HCT116 (cell line): Measurements from ENCODE around the gene STK32C. TPM values are rescaled to one million over a fixed set of nuclear protein-coding genes. Genes with fewer than 3 reads are reported as not detected.

Source experiments
- ATAC-seq: fragments of 200-7000 bp; cut with Tn5 transposase; 2 replicates; pipeline ENCODE4 v1.9.1; 2020; ENCODE audit warnings: mild to moderate bottlenecking, moderate library complexity
- BruUV-seq: library from RNA; stranded (reverse); fragments of 400-500 nt; replicated peaks from 2 replicates; lab custom pipeline; 2021; lab: Mats Ljungman, UMichigan
- CTCF ChIA-PET: fragments of 300-600 bp; sonication (Branson Sonifier 250); formaldehyde crosslinking; loops from one replicate; lab custom pipeline; 2021; ENCODE audit warnings: antibody characterized with exemption; lab: Charles Lee
- POLR2A ChIA-PET: fragments of 300-600, 350-600 bp; sonication (Branson Sonifier 250); formaldehyde crosslinking; loops from one replicate; lab custom pipeline; 2021; ENCODE audit warnings: antibody characterized with exemption; lab: Charles Lee
- RAD21 ChIA-PET, 2 experiments: fragments of 300-600 bp; sonication (Branson Sonifier 250); formaldehyde crosslinking; loops; one replicate each; lab custom pipeline; 2023; ENCODE audit warnings: low total read pairs in 2 of 2; ENCODE audit not compliant: uncharacterized antibody in 2 of 2, unreplicated experiment in 2 of 2, low non-redundant PET in 1 of 2; lab: Charles Lee
- DNase-seq: peaks from one replicate; pipeline ENCODE4 v3.0.0-alpha.2; 2010; ENCODE audit warnings: low read depth, low spot score
- H2AFZ ChIP-seq: fragments of 200-600 bp; shearing (Covaris generic), sonication (generic); 2 replicates; pipeline ENCODE4 v1.6.1; 2017; ENCODE audit warnings: low read depth, mixed run types, mixed read lengths, antibody characterized with exemption, low read length; ENCODE audit not compliant: poor library complexity, severe bottlenecking
- H3K27ac ChIP-seq: 2 replicates; pipeline ENCODE4 v1.5.1; 2012; ENCODE audit warnings: low read depth, low read length
- H3K27me3 ChIP-seq: fragments of 200-600 bp; sonication (generic); 2 replicates; pipeline ENCODE4 v1.6.1; 2016; ENCODE audit warnings: mixed run types, low read length, mixed read lengths; ENCODE audit not compliant: insufficient read depth
- H3K36me3 ChIP-seq, 2 experiments: fragments of 200-500 bp in 1 of 2; fragments of 200-600 bp in 1 of 2; sonication (Bioruptor generic) in 1 of 2; sonication (generic) in 1 of 2; 2 replicates each; pipeline versions ENCODE4 v1.5.1 to v1.6.1; 2014 to 2016; ENCODE audit warnings: low read length in 2 of 2, inconsistent platforms in 1 of 2, mixed read lengths in 1 of 2, mixed run types in 1 of 2; ENCODE audit not compliant: insufficient read depth in 2 of 2, control insufficient read depth in 1 of 2
- H3K4me1 ChIP-seq, 2 experiments: fragments of 200-600 bp in 1 of 2; sonication (generic) in 1 of 2; 2 replicates each; pipeline versions ENCODE4 v1.5.1 to v1.6.1; 2012 to 2017; ENCODE audit warnings: low read length in 2 of 2, inconsistent platforms in 1 of 2, mild to moderate bottlenecking in 1 of 2, mixed read lengths in 1 of 2, mixed run types in 1 of 2, moderate library complexity in 1 of 2; ENCODE audit not compliant: insufficient read depth in 2 of 2, control insufficient read depth in 1 of 2
- H3K4me2 ChIP-seq: fragments of 200-600 bp; sonication (generic); 2 replicates; pipeline ENCODE4 v1.6.1; 2017; ENCODE audit warnings: mixed run types, low read length, mixed read lengths
- H3K4me3 ChIP-seq, 2 experiments: fragments of 200-600 bp in 1 of 2; sonication (generic) in 1 of 2; replicated peaks in 1 of 2; 2 replicates each; pipeline ENCODE4 v1.5.1; 2011 to 2016; ENCODE audit warnings: low read length in 2 of 2, control low read depth in 1 of 2, low read depth in 1 of 2, mild to moderate bottlenecking in 1 of 2, mixed read lengths in 1 of 2, mixed run types in 1 of 2
- H3K79me2 ChIP-seq: fragments of 200-600 bp; sonication (generic); 2 replicates; pipeline ENCODE4 v1.6.1; 2017; ENCODE audit warnings: mild to moderate bottlenecking, mixed run types, low read length, moderate library complexity, mixed read lengths; ENCODE audit not compliant: insufficient read depth
- H3K9ac ChIP-seq: fragments of 200-600 bp; sonication (generic); 2 replicates; pipeline ENCODE4 v1.6.1; 2016; ENCODE audit warnings: low read length, mixed read lengths
- H3K9me2 ChIP-seq: fragments of 200-600 bp; sonication (generic), shearing (Covaris generic); 2 replicates; pipeline ENCODE4 v1.6.1; 2017; ENCODE audit warnings: mixed run types, mild to moderate bottlenecking, moderate library complexity; ENCODE audit not compliant: insufficient read depth
- H3K9me3 ChIP-seq, 2 experiments: fragments of 200-500 bp in 1 of 2; fragments of 200-600 bp in 1 of 2; sonication (Bioruptor generic) in 1 of 2; sonication (generic) in 1 of 2; 2 replicates each; pipeline ENCODE4 v1.6.1; 2014 to 2017; ENCODE audit warnings: low read length in 2 of 2, mixed read lengths in 2 of 2, inconsistent platforms in 1 of 2, low read depth in 1 of 2, mild to moderate bottlenecking in 1 of 2, mixed run types in 1 of 2, moderate library complexity in 1 of 2; ENCODE audit not compliant: control insufficient read depth in 1 of 2, insufficient read depth in 1 of 2
- H4K20me1 ChIP-seq: fragments of 200-600 bp; sonication (generic), shearing (Covaris generic); 2 replicates; pipeline ENCODE4 v1.6.1; 2017; ENCODE audit warnings: mixed run types, mild to moderate bottlenecking, moderate library complexity; ENCODE audit not compliant: insufficient read depth
- ATF3 ChIP-seq: IDR thresholded peaks from 2 replicates; pipeline ENCODE4 v1.6.1; 2012
- EGR1 ChIP-seq: IDR thresholded peaks from 2 replicates; pipeline ENCODE4 v1.6.1; 2012; ENCODE audit warnings: low read depth
- EZH2phosphoT487 ChIP-seq: fragments of 200-600 bp; IDR thresholded peaks from 2 replicates; pipeline ENCODE4 v1.6.1; 2018; ENCODE audit warnings: antibody characterized with exemption, borderline replicate concordance
- SRF ChIP-seq: IDR thresholded peaks from 2 replicates; pipeline ENCODE4 v1.6.1; 2012; ENCODE audit warnings: low read depth
- TCF7L2 ChIP-seq: IDR thresholded peaks from 2 replicates; pipeline ENCODE4 v1.7.0; 2011; ENCODE audit warnings: borderline replicate concordance, inconsistent platforms; ENCODE audit not compliant: insufficient read depth, insufficient read length; ENCODE audit errors: extremely low read depth
- ZBTB33 ChIP-seq: IDR thresholded peaks from 2 replicates; pipeline ENCODE4 v1.6.1; 2011; ENCODE audit warnings: mild to moderate bottlenecking, low read length, moderate library complexity; ENCODE audit not compliant: insufficient replicate concordance; ENCODE audit errors: extremely low read depth
- intact Hi-C: fragments of 100-400 bp; cut with micrococcal nuclease; formaldehyde crosslinking; loops from 2 replicates; pipeline ENCODE4 v1.10.0; 2022
- total RNA-seq: library from RNA; stranded (reverse); gene quantifications from one replicate; pipeline ENCODE4 v1.2.1, GENCODE V29; 2021; ENCODE audit not compliant: unreplicated experiment
- TF ChIP-seq, protein P1 (sequence below): IDR thresholded peaks from 2 replicates; pipeline ENCODE4 v1.6.1; 2012

STK32C gene
- total RNA-seq, 1 experiment from 2014 or later: 29.7 TPM

DNA sequence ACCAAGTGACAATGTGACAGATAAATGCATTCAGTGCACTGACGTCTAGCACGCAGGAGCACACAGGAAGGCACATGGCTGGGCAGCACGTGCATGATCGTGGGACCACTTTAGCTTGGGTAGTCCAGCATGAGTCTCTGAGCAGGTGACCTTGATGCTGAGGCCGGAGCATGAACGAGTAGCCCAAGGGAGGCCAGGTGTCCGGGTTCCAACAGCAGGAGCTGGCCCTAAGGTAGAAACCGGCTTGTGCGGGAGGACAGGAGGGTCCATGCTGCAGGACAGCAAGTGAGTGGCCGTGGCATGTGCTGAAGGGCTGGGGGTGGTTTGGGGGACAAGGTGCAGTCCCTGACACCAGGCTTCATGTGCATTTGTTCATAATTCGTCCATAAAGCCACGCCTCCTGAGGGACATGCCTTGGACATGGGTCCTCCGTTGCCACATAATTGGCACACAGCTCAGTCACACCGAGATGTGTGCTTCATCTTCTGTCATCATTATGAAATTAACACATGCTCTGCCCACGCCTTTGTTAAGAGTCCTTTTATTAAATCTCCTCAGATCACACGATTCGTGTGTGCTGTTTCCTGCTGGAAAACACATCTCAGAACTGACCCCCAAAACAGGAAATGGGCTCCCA lies 3.1 kb upstream of the STK32C start:
- ATAC-seq (no peak), DNase-seq (no peak)
- Histone ChIP-seq H3K9me2 (no peaks in the 10 kb centered on the region), H3K36me3 (no peaks in the 10 kb centered on the region), H3K79me2 (no peaks in the 10 kb centered on the region), H3K27ac (no peak overlapping the region; the same call in 1 of the 2 replicates), H3K9me3 (no peaks in the 10 kb centered on the region), H3K4me3 (no peak overlapping the region), H3K4me2 (peak overlapping the region; percentile 62), H4K20me1 (no peaks in the 10 kb centered on the region), H2AFZ (no peak overlapping the region), H3K27me3 (no peaks in the 10 kb centered on the region), H3K9ac (peak overlapping the region; percentile 33), H3K4me1 (peaks cover 13 to 28% of the 10 kb centered on the region in 2 experiments)
- ChIA-PET CTCF (no interaction called here), POLR2A (no interaction called here), RAD21 (no interaction called here)
- BruUV-seq: no TSS peak
- TF ChIP-seq SRF: no peak
- TF ChIP-seq ZBTB33: no peak
- TF ChIP-seq ATF3: no peak
- TF ChIP-seq, protein P1, sequence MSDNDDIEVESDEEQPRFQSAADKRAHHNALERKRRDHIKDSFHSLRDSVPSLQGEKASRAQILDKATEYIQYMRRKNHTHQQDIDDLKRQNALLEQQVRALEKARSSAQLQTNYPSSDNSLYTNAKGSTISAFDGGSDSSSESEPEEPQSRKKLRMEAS: no peak
- no peak for TF ChIP-seq EGR1
- TF ChIP-seq TCF7L2: no peak
- no peak for TF ChIP-seq EZH2phosphoT487
- intact Hi-C loops: no loop called here
